Measurements from ENCODE around the gene EPS8L3.

EPS8L3 gene

DNA sequence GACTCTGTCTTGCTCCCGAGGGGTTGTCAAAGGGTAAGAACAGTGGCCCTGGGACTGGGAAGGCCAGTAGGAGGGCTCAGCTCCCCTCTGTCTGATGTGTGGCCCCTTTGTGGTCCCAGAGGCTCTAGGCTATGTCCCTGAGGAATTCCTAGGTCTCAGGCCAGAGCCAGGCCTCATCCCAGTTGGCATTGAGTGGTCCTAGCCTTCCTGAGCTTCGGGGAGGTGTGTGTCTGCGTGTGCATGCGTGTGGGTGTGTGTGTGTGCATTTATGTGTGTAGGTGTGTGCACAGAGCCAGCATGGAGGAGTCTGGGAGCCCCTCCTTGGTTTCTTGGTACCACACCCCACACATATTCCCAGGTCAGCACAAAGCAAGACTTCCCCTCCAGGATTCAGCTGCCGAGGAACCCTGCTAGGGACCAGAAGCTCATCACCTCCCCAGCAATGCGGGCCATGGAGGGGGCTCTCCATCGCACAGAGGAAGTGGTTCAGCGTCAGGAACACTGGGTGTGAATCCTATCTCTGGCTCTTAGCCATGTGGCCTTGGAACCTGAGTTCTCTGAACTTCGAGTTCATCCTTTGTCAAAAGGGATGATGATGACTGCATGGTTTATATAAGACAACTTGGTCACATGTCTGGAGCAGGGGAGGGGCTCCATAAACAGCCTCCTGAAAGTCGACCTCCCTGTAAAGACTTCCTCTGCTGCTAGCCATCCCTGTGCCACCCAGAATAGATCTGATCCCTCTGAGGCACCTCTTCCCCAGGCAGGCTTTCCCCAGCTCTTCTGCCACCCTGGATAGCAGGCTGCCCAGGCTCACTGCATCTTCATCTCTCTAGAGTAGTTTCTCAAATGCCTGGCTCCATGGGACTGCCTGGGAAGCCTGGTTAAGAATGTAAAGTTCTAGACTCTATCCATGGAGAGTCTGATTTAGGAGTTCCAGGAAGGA lies 8.3 kb upstream of the EPS8L3 start:
- Histone ChIP-seq H3K9me3 (no peaks in the 10 kb centered on the region), H3K27me3 (no peaks in the 10 kb centered on the region), H3K36me3 (no peaks in the 10 kb centered on the region), H3K4me3 (ENCODE audit: low read depth in 1 of 2, low read length in 1 of 2) (no peak overlapping the region), H3K4me1 (ENCODE audit: control insufficient read depth in 1 of 2, insufficient read depth in 1 of 2, low read depth in 1 of 2, low read length in 1 of 2) (peaks cover 2 to 4% of the 10 kb centered on the region in 2 experiments), H3K27ac (no peak overlapping the region)
- TF ChIP-seq CTCF (IDR thresholded peaks at IDR 0.05): no peak

DNA sequence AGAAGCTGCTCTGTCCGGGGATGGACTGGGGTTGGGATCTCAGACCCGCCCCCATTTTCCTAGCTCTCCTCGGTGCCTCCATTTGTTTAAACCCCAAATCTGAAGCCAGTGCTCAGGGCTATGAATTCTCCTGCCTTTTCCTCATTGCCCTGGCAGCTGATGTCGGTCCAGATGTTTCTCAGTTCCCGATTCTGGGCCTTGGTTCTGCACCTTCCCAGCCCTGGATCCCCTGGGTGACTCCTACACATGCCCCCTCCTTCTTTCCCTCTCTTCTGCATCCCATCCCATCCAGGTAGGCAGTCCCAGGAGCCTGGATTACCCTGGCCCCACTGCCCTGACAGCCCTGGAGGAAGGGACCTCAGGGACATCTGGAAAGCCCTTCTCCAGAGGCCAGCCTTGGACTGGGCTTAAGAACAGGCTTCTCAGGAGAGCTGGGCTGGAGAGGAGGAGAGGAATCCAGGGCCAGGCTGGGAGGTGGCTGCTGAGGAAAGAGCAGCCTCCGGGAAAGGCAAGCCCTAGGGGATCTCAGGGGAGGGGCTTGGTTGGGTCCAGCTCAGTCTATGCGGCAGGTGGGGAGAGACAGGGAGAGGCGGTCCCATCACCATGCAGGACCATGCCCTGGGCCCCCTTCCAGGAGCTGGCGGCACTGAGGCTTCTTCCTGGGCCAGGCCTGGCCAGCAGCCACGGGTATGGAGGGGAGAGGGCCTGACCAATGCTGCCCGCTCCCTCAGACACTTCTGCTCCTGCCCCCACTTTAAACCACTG lies 6.8 kb upstream of the EPS8L3 start:
- Histone ChIP-seq H3K9me3 (no peaks in the 10 kb centered on the region), H3K36me3 (no peaks in the 10 kb centered on the region), H3K27me3 (no peaks in the 10 kb centered on the region), H3K27ac (no peak overlapping the region), H3K4me1 (ENCODE audit: control insufficient read depth in 1 of 2, insufficient read depth in 1 of 2, low read depth in 1 of 2, low read length in 1 of 2) (no peaks in the 10 kb centered on the region), H3K4me3 (ENCODE audit: low read depth in 1 of 2, low read length in 1 of 2) (no peak overlapping the region)
- no peak for TF ChIP-seq CTCF (IDR thresholded peaks at IDR 0.05)

GRCh38 chr1:109769330-109770078 lies 5.8 kb upstream of the EPS8L3 start:
- Histone ChIP-seq H3K27ac (no peak overlapping the region), H3K4me3 (ENCODE audit: low read depth in 1 of 2, low read length in 1 of 2) (no peak overlapping the region), H3K27me3 (no peaks in the 10 kb centered on the region), H3K36me3 (no peaks in the 10 kb centered on the region), H3K4me1 (ENCODE audit: control insufficient read depth in 1 of 2, insufficient read depth in 1 of 2, low read depth in 1 of 2, low read length in 1 of 2) (no peaks in the 10 kb centered on the region), H3K9me3 (no peaks in the 10 kb centered on the region)
- TF ChIP-seq CTCF (IDR thresholded peaks at IDR 0.05): no peak

- no peak for TF ChIP-seq CTCF (IDR thresholded peaks at IDR 0.05)
- no peaks in the 10 kb centered on the region for H3K27me3 ChIP-seq
- no peak overlapping the region for H3K27ac ChIP-seq
- H3K4me3 ChIP-seq (ENCODE audit: low read depth in 1 of 2, low read length in 1 of 2): no peak overlapping the region
- peaks cover under 1 to 2% of the 10 kb centered on the region in 2 experiments for H3K4me1 ChIP-seq (ENCODE audit: control insufficient read depth in 1 of 2, insufficient read depth in 1 of 2, low read depth in 1 of 2, low read length in 1 of 2)
- no peaks in the 10 kb centered on the region for H3K9me3 ChIP-seq
- H3K36me3 ChIP-seq: no peaks in the 10 kb centered on the region
These were observed 5.1 kb upstream of the EPS8L3 start for GRCh38 chr1:109768820-109769219.

DNA sequence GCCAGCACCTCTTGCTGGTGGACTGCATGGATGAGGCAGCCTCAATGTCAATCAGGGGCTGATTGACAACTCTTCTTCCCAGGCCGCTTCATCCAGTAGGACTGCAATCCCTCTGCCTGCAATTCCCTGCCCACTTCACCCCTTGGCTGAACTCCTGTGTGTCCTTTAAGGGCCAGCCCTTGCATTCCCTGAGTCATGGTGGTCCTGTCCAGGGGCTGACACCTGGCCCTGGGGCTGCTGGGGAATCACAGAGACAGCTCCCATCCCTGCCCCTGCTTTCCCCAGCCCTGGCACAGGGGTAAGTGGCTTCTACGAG lies 4.6 kb upstream of the EPS8L3 start:
- Histone ChIP-seq H3K9me3 (no peaks in the 10 kb centered on the region), H3K27ac (no peak overlapping the region), H3K4me1 (ENCODE audit: control insufficient read depth in 1 of 2, insufficient read depth in 1 of 2, low read depth in 1 of 2, low read length in 1 of 2) (peaks cover 6 to 7% of the 10 kb centered on the region in 2 experiments), H3K36me3 (no peaks in the 10 kb centered on the region), H3K27me3 (no peaks in the 10 kb centered on the region), H3K4me3 (ENCODE audit: low read depth in 1 of 2, low read length in 1 of 2) (no peak overlapping the region)
- no peak for TF ChIP-seq CTCF (IDR thresholded peaks at IDR 0.05)
